ENCODE data around the gene MST1. TPM values are rescaled to one million over a fixed set of nuclear protein-coding genes. Genes with fewer than 3 reads are reported as not detected.

Gene MST1
- total and polyA plus RNA-seq, 9 of the 15 experiments (the other 6 are each of a cell fraction or from before 2014, with no cell fraction given), result 0.08 to 1.8 (median 0.40) TPM

- no peak for TF ChIP-seq E2F3 (CRISPR knock-in tag; IDR thresholded peaks at IDR 0.05)
- TF ChIP-seq ZNF444 (CRISPR knock-in tag; IDR thresholded peaks at IDR 0.05), result no peak
- TF ChIP-seq, protein P1, sequence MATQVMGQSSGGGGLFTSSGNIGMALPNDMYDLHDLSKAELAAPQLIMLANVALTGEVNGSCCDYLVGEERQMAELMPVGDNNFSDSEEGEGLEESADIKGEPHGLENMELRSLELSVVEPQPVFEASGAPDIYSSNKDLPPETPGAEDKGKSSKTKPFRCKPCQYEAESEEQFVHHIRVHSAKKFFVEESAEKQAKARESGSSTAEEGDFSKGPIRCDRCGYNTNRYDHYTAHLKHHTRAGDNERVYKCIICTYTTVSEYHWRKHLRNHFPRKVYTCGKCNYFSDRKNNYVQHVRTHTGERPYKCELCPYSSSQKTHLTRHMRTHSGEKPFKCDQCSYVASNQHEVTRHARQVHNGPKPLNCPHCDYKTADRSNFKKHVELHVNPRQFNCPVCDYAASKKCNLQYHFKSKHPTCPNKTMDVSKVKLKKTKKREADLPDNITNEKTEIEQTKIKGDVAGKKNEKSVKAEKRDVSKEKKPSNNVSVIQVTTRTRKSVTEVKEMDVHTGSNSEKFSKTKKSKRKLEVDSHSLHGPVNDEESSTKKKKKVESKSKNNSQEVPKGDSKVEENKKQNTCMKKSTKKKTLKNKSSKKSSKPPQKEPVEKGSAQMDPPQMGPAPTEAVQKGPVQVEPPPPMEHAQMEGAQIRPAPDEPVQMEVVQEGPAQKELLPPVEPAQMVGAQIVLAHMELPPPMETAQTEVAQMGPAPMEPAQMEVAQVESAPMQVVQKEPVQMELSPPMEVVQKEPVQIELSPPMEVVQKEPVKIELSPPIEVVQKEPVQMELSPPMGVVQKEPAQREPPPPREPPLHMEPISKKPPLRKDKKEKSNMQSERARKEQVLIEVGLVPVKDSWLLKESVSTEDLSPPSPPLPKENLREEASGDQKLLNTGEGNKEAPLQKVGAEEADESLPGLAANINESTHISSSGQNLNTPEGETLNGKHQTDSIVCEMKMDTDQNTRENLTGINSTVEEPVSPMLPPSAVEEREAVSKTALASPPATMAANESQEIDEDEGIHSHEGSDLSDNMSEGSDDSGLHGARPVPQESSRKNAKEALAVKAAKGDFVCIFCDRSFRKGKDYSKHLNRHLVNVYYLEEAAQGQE (IDR thresholded peaks at IDR 0.05; ENCODE audit: borderline replicate concordance), result no peak
- TF ChIP-seq, protein P1 (CRISPR knock-in tag; IDR thresholded peaks at IDR 0.05; ENCODE audit: low read depth), result peak; percentile 77; the same call in 1 of the 2 replicates
- TF ChIP-seq ZNF583 (CRISPR knock-in tag; IDR thresholded peaks at IDR 0.05), result no peak
- peak in 1 of 2 experiments; percentile 68; a peak in 2 of 4 replicates for TF ChIP-seq HDAC1 (IDR thresholded peaks at IDR 0.05)
- TF ChIP-seq DLX4 (CRISPR knock-in tag; IDR thresholded peaks at IDR 0.05), result no peak
- TF ChIP-seq, protein P2, sequence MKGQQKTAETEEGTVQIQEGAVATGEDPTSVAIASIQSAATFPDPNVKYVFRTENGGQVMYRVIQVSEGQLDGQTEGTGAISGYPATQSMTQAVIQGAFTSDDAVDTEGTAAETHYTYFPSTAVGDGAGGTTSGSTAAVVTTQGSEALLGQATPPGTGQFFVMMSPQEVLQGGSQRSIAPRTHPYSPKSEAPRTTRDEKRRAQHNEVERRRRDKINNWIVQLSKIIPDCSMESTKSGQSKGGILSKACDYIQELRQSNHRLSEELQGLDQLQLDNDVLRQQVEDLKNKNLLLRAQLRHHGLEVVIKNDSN (CRISPR knock-in tag; IDR thresholded peaks at IDR 0.05), result no peak
- TF ChIP-seq DDX20 (tag; IDR thresholded peaks at IDR 0.05; ENCODE audit: low read depth), result no peak
- TF ChIP-seq SRSF9 (IDR thresholded peaks at IDR 0.05; ENCODE audit: borderline replicate concordance, low read depth, low read length), result no peak
- TF ChIP-seq RFX5 (IDR thresholded peaks at IDR 0.05; ENCODE audit: low read depth, low read length), result no peak
- no peak for TF ChIP-seq RFX7 (CRISPR knock-in tag; IDR thresholded peaks at IDR 0.05)
- TF ChIP-seq CREB3 (tag; conservative IDR thresholded peaks at IDR 0.05; ENCODE audit: low read depth), result no peak
- TF ChIP-seq, protein P3, sequence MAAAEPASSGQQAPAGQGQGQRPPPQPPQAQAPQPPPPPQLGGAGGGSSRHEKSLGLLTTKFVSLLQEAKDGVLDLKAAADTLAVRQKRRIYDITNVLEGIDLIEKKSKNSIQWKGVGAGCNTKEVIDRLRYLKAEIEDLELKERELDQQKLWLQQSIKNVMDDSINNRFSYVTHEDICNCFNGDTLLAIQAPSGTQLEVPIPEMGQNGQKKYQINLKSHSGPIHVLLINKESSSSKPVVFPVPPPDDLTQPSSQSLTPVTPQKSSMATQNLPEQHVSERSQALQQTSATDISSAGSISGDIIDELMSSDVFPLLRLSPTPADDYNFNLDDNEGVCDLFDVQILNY (CRISPR knock-in tag; IDR thresholded peaks at IDR 0.05), result no peak
- TF ChIP-seq FOXK1 (CRISPR knock-in tag; IDR thresholded peaks at IDR 0.05; ENCODE audit: borderline replicate concordance), result no peak
- TF ChIP-seq PML (IDR thresholded peaks at IDR 0.05; ENCODE audit: low read length), result no peak
- TF ChIP-seq KAT8 (IDR thresholded peaks at IDR 0.05; ENCODE audit: low read depth), result no peak
Measured at GRCh38 chr3:49689046-49689907, at the start of gene MST1, which contains the start of gene RNF123 (continued).
